Subcutaneous abdominal adipose tissue (tissue), 5 donors: ENCODE data around the gene RPUSD1.
"Not testable (repeated sequence)": the region's sequence is repeated elsewhere in the genome, so short reads cannot be mapped to it uniquely, and the experiment has no call there.

Experiments
- H3K27ac ChIP-seq: one replicate; pipeline ENCODE4 v1.7.0; 2013; ENCODE audit warnings: low read depth, mild to moderate bottlenecking, inconsistent platforms, low read length, moderate library complexity
- H3K27me3 ChIP-seq, 5 donors: one replicate each; pipeline ENCODE4 v1.7.0; 2013; ENCODE audit warnings: low read length in 5 of 5, inconsistent platforms in 1 of 5; ENCODE audit not compliant: control insufficient read depth in 5 of 5, insufficient read depth in 4 of 5
- H3K36me3 ChIP-seq, 5 donors: one replicate each; pipeline ENCODE4 v1.7.0; 2013; ENCODE audit warnings: low read length in 5 of 5; ENCODE audit not compliant: control insufficient read depth in 5 of 5, insufficient read depth in 5 of 5
- H3K4me1 ChIP-seq, 5 donors: one replicate each; pipeline ENCODE4 v1.7.0; 2013; ENCODE audit warnings: low read length in 5 of 5, mild to moderate bottlenecking in 3 of 5, moderate library complexity in 1 of 5; ENCODE audit not compliant: control insufficient read depth in 5 of 5, insufficient read depth in 5 of 5
- H3K4me3 ChIP-seq, 5 donors: one replicate each; pipeline ENCODE4 v1.7.0; 2013; ENCODE audit warnings: low read length in 5 of 5, low read depth in 1 of 5
- H3K9ac ChIP-seq, 5 donors: one replicate each; pipeline ENCODE4 v1.7.0; 2013; ENCODE audit warnings: low read length in 5 of 5, mild to moderate bottlenecking in 4 of 5, moderate library complexity in 3 of 5
- H3K9me3 ChIP-seq, 5 donors: one replicate each; pipeline ENCODE4 v1.7.0; 2013; ENCODE audit warnings: low read length in 5 of 5; ENCODE audit not compliant: control insufficient read depth in 5 of 5
- donor health status: healthy.
- donor health status: healthy.
- donor health status: healthy.
- donor health status: healthy.
- donor health status: healthy.

The RPUSD1 gene

GRCh38 chr16:754121-754607 lies 34.0 kb downstream of the RPUSD1 start:
- H3K4me3 ChIP-seq, H3K36me3 ChIP-seq, H3K27ac ChIP-seq, H3K4me1 ChIP-seq, H3K9me3 ChIP-seq, H3K9ac ChIP-seq: not testable (repeated sequence)
- H3K27me3 ChIP-seq = peaks cover 0 to 17% (median 0%) of the 10 kb centered on the region in 5 donors

GRCh38 chr16:752007-752312 lies 36.2 kb downstream of the RPUSD1 start:
- no peak overlapping the region for H3K9ac ChIP-seq
- H3K4me3 ChIP-seq = no peak overlapping the region
- peaks cover 0 to 17% (median 0%) of the 10 kb centered on the region in 5 donors for H3K27me3 ChIP-seq

GRCh38 chr16:751152-752006 lies 36.8 kb downstream of the RPUSD1 start:
- H3K27ac ChIP-seq = no peak overlapping the region
- no peaks in the 10 kb centered on the region for H3K4me1 ChIP-seq
- no peak overlapping the region for H3K9ac ChIP-seq
- no peaks in the 10 kb centered on the region for H3K36me3 ChIP-seq
- peaks cover 0 to 17% (median 0%) of the 10 kb centered on the region in 5 donors for H3K27me3 ChIP-seq
- no peak overlapping the region for H3K4me3 ChIP-seq
- peaks cover 0 to 2% (median 0%) of the 10 kb centered on the region in 5 donors for H3K9me3 ChIP-seq

More at GRCh38 chr16:752007-752312, 36.2 kb downstream of the RPUSD1 start:
- Histone ChIP-seq H3K36me3 (no peaks in the 10 kb centered on the region), H3K4me1 (no peaks in the 10 kb centered on the region), H3K9me3 (peaks cover 0 to 5% (median 0%) of the 10 kb centered on the region in 5 donors), H3K27ac (no peak overlapping the region)

DNA sequence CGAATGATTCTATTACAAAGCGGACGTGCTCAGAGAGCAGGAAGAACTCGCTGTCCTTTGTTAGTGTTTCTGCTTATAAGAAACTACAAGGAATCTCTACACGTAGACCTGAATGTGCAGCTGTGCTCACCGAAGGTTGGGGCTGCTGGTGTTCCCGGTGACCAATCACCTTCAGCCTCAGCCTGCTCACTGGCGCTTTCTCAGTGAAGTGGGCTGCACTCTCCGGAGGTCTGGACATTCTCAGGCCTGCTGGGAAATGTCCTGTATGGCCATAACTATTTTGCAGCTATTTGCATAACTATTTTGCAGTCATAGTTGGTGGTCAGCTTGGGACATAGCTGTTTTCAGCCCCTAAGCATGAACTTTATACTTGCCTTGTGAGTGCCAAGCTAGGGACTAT lies 37.7 kb downstream of the RPUSD1 start:
- no peaks in the 10 kb centered on the region for H3K36me3 ChIP-seq
- H3K27ac ChIP-seq = no peak overlapping the region
- H3K4me1 ChIP-seq = no peaks in the 10 kb centered on the region
- peaks cover 0 to 12% (median 0%) of the 10 kb centered on the region in 5 donors for H3K27me3 ChIP-seq
- H3K4me3 ChIP-seq = no peak overlapping the region
- no peak overlapping the region for H3K9ac ChIP-seq
- no peaks in the 10 kb centered on the region for H3K9me3 ChIP-seq

DNA sequence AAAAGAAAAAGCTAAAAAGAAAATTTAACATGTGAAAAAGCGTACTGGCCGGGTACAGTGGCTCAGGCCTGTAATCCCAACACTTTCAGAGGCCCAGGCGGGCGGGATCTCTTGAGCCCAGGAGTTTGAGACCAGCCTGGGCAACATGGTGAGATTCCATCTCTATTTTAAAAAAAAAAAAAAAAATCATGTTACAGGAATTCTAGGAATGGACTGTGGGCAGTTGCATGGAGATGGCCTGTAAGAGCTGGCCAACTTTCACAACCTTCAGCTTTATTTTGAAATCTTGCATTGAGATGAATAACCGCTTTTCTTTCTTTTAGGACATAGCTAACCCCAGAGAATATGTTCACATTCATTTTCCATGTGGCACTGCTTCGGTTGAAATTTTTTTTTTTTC lies 39.2 kb downstream of the RPUSD1 start:
- Histone ChIP-seq H3K4me1 (no peaks in the 10 kb centered on the region), H3K9me3 (no peaks in the 10 kb centered on the region), H3K27ac (no peak overlapping the region), H3K9ac (no peak overlapping the region), H3K4me3 (no peak overlapping the region), H3K27me3 (peaks cover 0 to 12% (median 2%) of the 10 kb centered on the region in 5 donors), H3K36me3 (no peaks in the 10 kb centered on the region)

DNA sequence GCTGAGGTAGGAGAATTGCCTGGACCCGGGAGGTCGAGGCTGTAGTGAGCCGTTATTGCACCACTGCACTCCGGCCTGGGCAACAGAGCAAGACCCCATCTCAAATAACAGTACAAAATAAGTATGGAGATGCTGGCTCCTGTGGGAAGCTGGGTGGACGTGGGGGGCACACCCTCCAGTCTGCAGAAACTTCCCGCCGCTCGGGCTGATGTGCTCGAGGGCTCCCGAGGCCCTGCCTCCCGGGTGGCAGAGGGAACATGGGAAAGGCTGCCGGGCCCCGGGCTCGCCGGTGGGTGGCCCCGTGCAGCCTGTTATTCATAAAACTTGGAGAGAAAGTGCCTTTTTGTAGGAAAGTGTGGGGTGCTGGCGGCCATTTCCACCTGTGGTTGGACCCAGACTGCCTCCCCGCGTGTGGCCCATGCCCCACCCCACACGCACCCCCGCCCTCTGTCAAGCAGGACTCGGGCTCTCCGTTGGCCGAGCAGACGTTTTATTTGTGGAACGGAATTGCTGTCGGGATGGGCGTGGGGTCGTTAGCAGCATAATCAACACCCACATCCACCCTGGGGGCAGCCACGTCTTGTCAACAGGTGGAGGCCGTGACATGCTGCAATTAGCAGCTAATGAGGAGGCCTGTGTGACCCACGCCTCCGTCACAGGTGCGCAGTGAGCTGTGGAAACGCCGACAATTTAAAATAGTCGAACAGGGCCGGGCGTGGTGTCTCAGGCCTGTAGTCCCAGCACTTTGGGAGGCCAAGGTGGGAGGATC lies 40.0 kb downstream of the RPUSD1 start:
- no peak overlapping the region for H3K27ac ChIP-seq
- no peaks in the 10 kb centered on the region for H3K36me3 ChIP-seq
- H3K4me1 ChIP-seq = no peaks in the 10 kb centered on the region
- H3K27me3 ChIP-seq = peaks cover 0 to 10% (median 4%) of the 10 kb centered on the region in 5 donors
- H3K9me3 ChIP-seq = no peaks in the 10 kb centered on the region
- H3K9ac ChIP-seq = no peak overlapping the region
- H3K4me3 ChIP-seq = no peak overlapping the region

DNA sequence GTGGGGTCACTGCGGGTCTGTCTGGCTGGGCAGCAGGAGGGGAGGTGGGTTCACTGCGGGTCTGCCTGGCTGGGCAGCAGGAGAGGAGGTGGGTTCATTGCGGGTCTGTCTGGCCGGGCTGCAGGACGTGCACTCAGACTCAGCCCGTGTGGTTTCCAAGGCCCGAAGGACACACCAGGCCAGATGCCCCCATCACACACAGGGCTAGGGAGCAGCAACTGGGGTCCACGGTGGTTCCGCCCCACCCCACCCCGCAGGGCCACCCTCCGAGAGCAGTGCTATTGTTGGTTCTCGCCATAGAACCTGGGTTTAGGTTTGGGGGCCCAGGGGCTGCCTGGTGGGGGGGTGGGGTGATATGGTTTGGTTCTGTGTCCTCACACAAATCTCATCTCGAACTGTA lies 41.5 kb downstream of the RPUSD1 start:
- no peak overlapping the region for H3K9ac ChIP-seq

DNA sequence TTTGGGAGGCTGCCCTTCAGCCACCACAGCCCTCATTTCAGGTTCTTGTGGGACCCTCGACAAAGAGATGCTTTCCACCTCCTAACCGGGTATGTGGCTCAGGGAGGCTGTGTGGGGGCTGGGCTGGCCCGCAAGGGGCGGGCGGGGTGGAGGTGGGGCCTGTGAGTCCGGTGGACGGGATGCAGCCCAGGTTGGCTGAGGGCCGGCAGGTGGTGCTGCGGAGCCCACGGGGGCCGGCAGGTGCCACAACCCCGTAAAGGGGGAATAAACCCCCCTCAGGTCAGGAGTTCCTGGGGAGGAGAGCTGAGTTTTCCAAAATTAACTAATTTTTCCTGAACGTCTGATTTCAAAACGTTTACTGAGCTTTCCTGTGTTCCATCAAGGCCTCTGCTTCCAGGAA lies 42.4 kb downstream of the RPUSD1 start:
- Histone ChIP-seq H3K4me1 (peaks cover 0 to 5% (median 4%) of the 10 kb centered on the region in 5 donors), H3K9me3 (no peaks in the 10 kb centered on the region), H3K9ac (no peak overlapping the region), H3K36me3 (no peaks in the 10 kb centered on the region), H3K27ac (no peak overlapping the region), H3K27me3 (peaks cover 0 to 9% (median 3%) of the 10 kb centered on the region in 5 donors), H3K4me3 (no peak overlapping the region)

More for the DNA sequence above, 41.5 kb downstream of the RPUSD1 start:
- Histone ChIP-seq H3K4me1 (no peaks in the 10 kb centered on the region), H3K9me3 (no peaks in the 10 kb centered on the region), H3K36me3 (no peaks in the 10 kb centered on the region), H3K4me3 (no peak overlapping the region), H3K27ac (no peak overlapping the region), H3K27me3 (peaks cover 0 to 9% (median 5%) of the 10 kb centered on the region in 5 donors)

- Histone ChIP-seq H3K27ac (no peak overlapping the region), H3K36me3 (no peaks in the 10 kb centered on the region), H3K4me1 (peaks cover 6 to 18% (median 16%) of the 10 kb centered on the region in 5 donors), H3K27me3 (peaks cover 0 to 9% (median 3%) of the 10 kb centered on the region in 5 donors), H3K4me3 (no peak overlapping the region), H3K9me3 (no peaks in the 10 kb centered on the region), H3K9ac (no peak overlapping the region)
Observed at GRCh38 chr16:743794-744500, 44.2 kb downstream of the RPUSD1 start.
